ENCODE measurements around the gene PROSER3. TPM values are rescaled to one million over a fixed set of nuclear protein-coding genes. Genes with fewer than 3 reads are reported as not detected.

The PROSER3 gene
- total and polyA plus RNA-seq, 2 donors (not counting 3 experiments of a cell fraction or from before 2014, with no cell fraction given) = 18.3 to 28.3 TPM

DNA sequence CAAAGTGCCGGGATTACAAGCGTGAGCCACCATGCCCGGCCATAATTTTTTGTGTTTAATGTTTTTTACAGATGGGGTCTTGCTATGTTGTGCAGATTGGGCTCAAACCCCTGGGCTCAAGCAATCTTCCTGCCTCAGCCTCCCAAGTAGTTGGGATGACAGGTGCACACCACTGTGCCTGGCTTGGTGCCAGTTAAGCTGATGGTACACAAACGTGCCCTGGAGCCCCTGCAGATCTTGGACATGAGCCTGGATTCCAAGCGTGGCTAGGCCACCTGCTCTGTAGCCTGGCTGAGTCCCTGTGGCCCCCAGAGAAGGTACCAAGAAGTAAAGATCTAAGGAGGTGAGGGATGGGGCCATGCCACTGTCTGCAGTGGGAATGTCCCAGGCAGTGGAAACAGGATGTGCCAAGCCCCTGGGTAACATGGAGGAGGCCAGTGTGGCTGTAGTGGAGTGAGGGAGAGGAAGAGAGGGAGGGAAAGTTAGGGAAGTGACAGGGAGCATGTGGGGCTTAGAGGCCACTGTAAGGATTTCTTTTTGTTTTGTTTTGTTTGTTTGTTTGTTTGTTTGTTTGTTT lies 47.6 kb downstream of the PROSER3 start:
- dilution Hi-C loops (cut with MboI; ENCODE audit: extremely low pct_ligation_motif_present, low sequenced_read_pairs) = no loop called here
- Histone ChIP-seq H3K4me1 (ENCODE audit: control insufficient read depth, extremely low read depth, insufficient read depth, low read length) (no peaks in the 10 kb centered on the region), H3K4me2 (ENCODE audit: insufficient read depth, low read length) (no peak overlapping the region), H3K9ac (replicated peaks; ENCODE audit: extremely low read depth, insufficient read depth, low read length) (no peak overlapping the region), H3K4me3 (replicated peaks in 1 of 3; ENCODE audit: insufficient read depth in 1 of 3, low read depth in 1 of 3, low read length in 3 of 3) (no peak overlapping the region), H4K20me1 (replicated peaks; ENCODE audit: control insufficient read depth, extremely low read depth, insufficient read depth, low read length) (no peaks in the 10 kb centered on the region), H3K9me3 (replicated peaks; ENCODE audit: control insufficient read depth, insufficient read depth, low read length) (no peaks in the 10 kb centered on the region), H3K27me3 (ENCODE audit: control insufficient read depth in 2 of 2, insufficient read depth in 2 of 2, low read length in 2 of 2) (peaks cover 2 to 3% of the 10 kb centered on the region in 2 experiments), H3K27ac (ENCODE audit: insufficient read depth, low read depth, low read length) (no peak overlapping the region), H3K36me3 (ENCODE audit: control insufficient read depth in 2 of 2, extremely low read depth in 1 of 2, insufficient read depth in 2 of 2, low read length in 2 of 2) (no peaks in the 10 kb centered on the region), H3K79me2 (ENCODE audit: control insufficient read depth, insufficient read depth, low read length) (no peaks in the 10 kb centered on the region), H2AFZ (ENCODE audit: low read depth, low read length) (no peak overlapping the region), H3K9me1 (replicated peaks; ENCODE audit: control insufficient read depth, extremely low read depth, insufficient read depth, low read length) (no peaks in the 10 kb centered on the region)
- no peak for DNase-seq (ENCODE audit: low read depth, low spot score)
- BruUV-seq (replicated peaks) = no TSS peak
- POLR2A ChIA-PET = no interaction called here
- FAIRE-seq = no peak
- CTCF ChIA-PET = no interaction called here
- no peak for TF ChIP-seq EZH2 (IDR thresholded peaks at IDR 0.05; ENCODE audit: borderline replicate concordance, low read depth, low read length, severe bottlenecking)
- TF ChIP-seq, protein P1, sequence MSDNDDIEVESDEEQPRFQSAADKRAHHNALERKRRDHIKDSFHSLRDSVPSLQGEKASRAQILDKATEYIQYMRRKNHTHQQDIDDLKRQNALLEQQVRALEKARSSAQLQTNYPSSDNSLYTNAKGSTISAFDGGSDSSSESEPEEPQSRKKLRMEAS (IDR thresholded peaks at IDR 0.05; ENCODE audit: insufficient read depth, insufficient read length) = no peak
- TF ChIP-seq POLR2A (IDR thresholded peaks at IDR 0.05; ENCODE audit: low read depth, low read length) = no peak
- TF ChIP-seq, protein P2, sequence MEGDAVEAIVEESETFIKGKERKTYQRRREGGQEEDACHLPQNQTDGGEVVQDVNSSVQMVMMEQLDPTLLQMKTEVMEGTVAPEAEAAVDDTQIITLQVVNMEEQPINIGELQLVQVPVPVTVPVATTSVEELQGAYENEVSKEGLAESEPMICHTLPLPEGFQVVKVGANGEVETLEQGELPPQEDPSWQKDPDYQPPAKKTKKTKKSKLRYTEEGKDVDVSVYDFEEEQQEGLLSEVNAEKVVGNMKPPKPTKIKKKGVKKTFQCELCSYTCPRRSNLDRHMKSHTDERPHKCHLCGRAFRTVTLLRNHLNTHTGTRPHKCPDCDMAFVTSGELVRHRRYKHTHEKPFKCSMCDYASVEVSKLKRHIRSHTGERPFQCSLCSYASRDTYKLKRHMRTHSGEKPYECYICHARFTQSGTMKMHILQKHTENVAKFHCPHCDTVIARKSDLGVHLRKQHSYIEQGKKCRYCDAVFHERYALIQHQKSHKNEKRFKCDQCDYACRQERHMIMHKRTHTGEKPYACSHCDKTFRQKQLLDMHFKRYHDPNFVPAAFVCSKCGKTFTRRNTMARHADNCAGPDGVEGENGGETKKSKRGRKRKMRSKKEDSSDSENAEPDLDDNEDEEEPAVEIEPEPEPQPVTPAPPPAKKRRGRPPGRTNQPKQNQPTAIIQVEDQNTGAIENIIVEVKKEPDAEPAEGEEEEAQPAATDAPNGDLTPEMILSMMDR (IDR thresholded peaks at IDR 0.05; ENCODE audit: extremely low read depth in 1 of 2, insufficient read depth in 1 of 2, low read depth in 1 of 2, low read length in 2 of 2) = no peak
- TF ChIP-seq GATA2 (IDR thresholded peaks at IDR 0.05; ENCODE audit: insufficient read depth, insufficient read length, low read depth, low read length) = no peak
- no peak for TF ChIP-seq FOS (IDR thresholded peaks at IDR 0.05; ENCODE audit: borderline replicate concordance, insufficient read depth, low read length)
- no peak for TF ChIP-seq POLR2AphosphoS5 (IDR thresholded peaks at IDR 0.05; ENCODE audit: insufficient read depth, low read depth, low read length)
- TF ChIP-seq JUN (IDR thresholded peaks at IDR 0.05; ENCODE audit: borderline replicate concordance, insufficient read depth, insufficient read length, low read depth) = no peak
- TF ChIP-seq MYC (IDR thresholded peaks at IDR 0.05; ENCODE audit: low read depth, low read length) = no peak
- intact Hi-C loops (cut with micrococcal nuclease) = no loop called here
